ENCODE measurements around the gene PAX8. TPM values are rescaled to one million over a fixed set of nuclear protein-coding genes. Genes with fewer than 3 reads are reported as not detected.

The PAX8 gene
- total and polyA plus RNA-seq, 10 of the 15 experiments (the other 5 are each of a cell fraction or from before 2014, with no cell fraction given): 0.16 to 2.5 (median 0.97) TPM

- no peaks in the 10 kb centered on the region for H3K79me2 ChIP-seq (ENCODE audit: control insufficient read depth, insufficient read depth, low read length)
- ChIA-PET RAD21 (ENCODE audit: unreplicated experiment) (interaction anchor here (2.1 to 4.4 kb wide), 3 partner anchors 26 to 63 kb away, joined by 9 to 37 read pairs (median 22); partner anchors contain the start of gene PSD4), SMC1A (ENCODE audit: uncharacterized antibody, unreplicated experiment) (interaction anchor here (1.0 to 4.8 kb wide), 5 partner anchors 25 to 125 kb away, joined by 3 to 43 read pairs (median 4); partner anchors contain the start of gene PSD4), CTCF (interaction anchor here (1.1 to 12.2 kb wide), 5 partner anchors 16 to 190 kb away, joined by 3 to 106 read pairs (median 20); partner anchors contain the start of gene PSD4), POLR2A (no interaction called here)
- H4K20me1 ChIP-seq (ENCODE audit: control insufficient read depth, insufficient read depth): no peaks in the 10 kb centered on the region
- no peak overlapping the region for H2AFZ ChIP-seq (ENCODE audit: control insufficient read depth, low read depth, low read length)
- no TSS peak for BruUV-seq (replicated peaks)
- no peaks in the 10 kb centered on the region for H3K27me3 ChIP-seq (replicated peaks in 1 of 2; ENCODE audit: control insufficient read depth in 2 of 2, insufficient read depth in 2 of 2, low read length in 1 of 2)
- in situ Hi-C loops (cut with MboI): no loop called here
- FAIRE-seq (no peak), ATAC-seq (no peak), DNase-seq (ENCODE audit: low read depth, low spot score) (no peak)
- TF ChIP-seq MEF2A (IDR thresholded peaks at IDR 0.05; ENCODE audit: insufficient read depth, low read depth, low read length): no peak
- no peak for TF ChIP-seq NFIC (IDR thresholded peaks at IDR 0.05; ENCODE audit: low read depth, low read length)
- no peak for TF ChIP-seq RUNX3 (IDR thresholded peaks at IDR 0.05; ENCODE audit: low read length)
- TF ChIP-seq CEBPZ (IDR thresholded peaks at IDR 0.05; ENCODE audit: low read depth, low read length): no peak
- no peaks in the 10 kb centered on the region for H3K4me1 ChIP-seq (ENCODE audit: control insufficient read depth, insufficient read depth, low read length)
- WGBS (ENCODE audit: insufficient coverage, insufficient replicate concordance, low lambda C conversion rate, missing lambda C conversion rate): 92% methylated on average over 4 of the region's 4 CpGs
- intact Hi-C loops (cut with micrococcal nuclease; ENCODE audit: unreplicated experiment): no loop called here
- H3K4me2 ChIP-seq (ENCODE audit: control insufficient read depth, insufficient read depth): no peak overlapping the region
- peaks cover 41 to 45% of the 10 kb centered on the region in 2 experiments for H3K36me3 ChIP-seq (ENCODE audit: control insufficient read depth in 2 of 2, insufficient read depth in 2 of 2, low read length in 1 of 2)
- no peaks in the 10 kb centered on the region; the same call in 2 of the 3 replicates for H3K9me3 ChIP-seq (replicated peaks; ENCODE audit: control insufficient read depth, insufficient read depth, low read length)
- H3K9ac ChIP-seq (ENCODE audit: control insufficient read depth, insufficient read depth, low read length): no peak overlapping the region
- H3K4me3 ChIP-seq: no peak overlapping the region
- no peak overlapping the region for H3K27ac ChIP-seq (ENCODE audit: control insufficient read depth, insufficient read depth)
Measured at GRCh38 chr2:113200236-113200635, 78.5 kb downstream of the PAX8 start.

Measured in GM12878 (cell line).